HEK293 (cell line): Measurements from ENCODE around the gene ITK.

Source experiments
- GLI4 ChIP-seq: fragments of 450-650 bp; formaldehyde crosslinking; IDR thresholded peaks from 2 replicates; pipeline ENCODE4 v1.5.1; 2016; ENCODE audit warnings: missing biosample characterization, missing genetic modification characterization
- MYNN ChIP-seq: fragments of 450-650 bp; formaldehyde crosslinking; IDR thresholded peaks from 2 replicates; pipeline ENCODE4 v1.5.1; 2016; ENCODE audit warnings: missing biosample characterization, missing genetic modification characterization, borderline replicate concordance
- OSR2 ChIP-seq: fragments of 450-650 bp; formaldehyde crosslinking; IDR thresholded peaks from 2 replicates; pipeline ENCODE4 v1.5.1; 2016; ENCODE audit warnings: missing biosample characterization, missing genetic modification characterization
- PRDM2 ChIP-seq: fragments of 450-650 bp; formaldehyde crosslinking; IDR thresholded peaks from 2 replicates; pipeline ENCODE4 v1.5.1; 2016; ENCODE audit warnings: missing biosample characterization, missing genetic modification characterization, borderline replicate concordance
- SCRT2 ChIP-seq: fragments of 450-650 bp; formaldehyde crosslinking; IDR thresholded peaks from 2 replicates; pipeline ENCODE4 v1.5.1; 2016; ENCODE audit warnings: missing biosample characterization, missing genetic modification characterization
- YY2 ChIP-seq: fragments of 450-650 bp; formaldehyde crosslinking; IDR thresholded peaks from 2 replicates; pipeline ENCODE4 v1.5.1; 2016; ENCODE audit warnings: missing biosample characterization, missing genetic modification characterization
- ZBTB21 ChIP-seq: fragments of 450-650 bp; formaldehyde crosslinking; IDR thresholded peaks from 2 replicates; pipeline ENCODE4 v1.5.1; 2017; ENCODE audit warnings: missing biosample characterization, missing genetic modification characterization
- ZBTB48 ChIP-seq: fragments of 450-650 bp; formaldehyde crosslinking; IDR thresholded peaks from 2 replicates; pipeline ENCODE4 v1.5.1; 2016; ENCODE audit warnings: missing biosample characterization, missing genetic modification characterization
- ZFP37 ChIP-seq: fragments of 450-650 bp; formaldehyde crosslinking; IDR thresholded peaks from 2 replicates; pipeline ENCODE4 v1.5.1; 2016; ENCODE audit warnings: missing biosample characterization, missing genetic modification characterization
- ZFP69B ChIP-seq: fragments of 450-650 bp; formaldehyde crosslinking; IDR thresholded peaks from 2 replicates; pipeline ENCODE4 v1.5.1; 2016; ENCODE audit warnings: missing biosample characterization, missing genetic modification characterization
- ZNF19 ChIP-seq: fragments of 450-650 bp; formaldehyde crosslinking; IDR thresholded peaks from 2 replicates; pipeline ENCODE4; 2016; ENCODE audit warnings: missing biosample characterization, missing genetic modification characterization, low read depth
- ZNF2 ChIP-seq: fragments of 450-650 bp; formaldehyde crosslinking; IDR thresholded peaks from 2 replicates; pipeline ENCODE4 v1.5.1; 2016; ENCODE audit warnings: missing biosample characterization, missing genetic modification characterization
- ZNF24 ChIP-seq: fragments of 450-650 bp; formaldehyde crosslinking; IDR thresholded peaks from 2 replicates; pipeline ENCODE4 v1.5.1; 2016; ENCODE audit warnings: missing biosample characterization, missing genetic modification characterization
- ZNF274 ChIP-seq, 2 experiments: fragments of 200-500 bp in 1 of 2; fragments of 450-650 bp in 1 of 2; sonication (Bioruptor generic) in 1 of 2; formaldehyde crosslinking in 1 of 2; IDR thresholded peaks; 2 replicates each; pipeline versions ENCODE4 v1.5.1 to v1.6.1; 2014 to 2016; ENCODE audit warnings: borderline replicate concordance in 1 of 2, inconsistent platforms in 1 of 2, low read length in 1 of 2, missing biosample characterization in 1 of 2, missing genetic modification characterization in 1 of 2
- ZNF350 ChIP-seq: fragments of 450-650 bp; formaldehyde crosslinking; IDR thresholded peaks from 2 replicates; pipeline ENCODE4 v1.5.0; 2017; ENCODE audit warnings: missing biosample characterization, mild to moderate bottlenecking, missing genetic modification characterization
- ZNF354C ChIP-seq: fragments of 450-650 bp; formaldehyde crosslinking; IDR thresholded peaks from 2 replicates; pipeline ENCODE4 v1.5.1; 2016; ENCODE audit warnings: missing biosample characterization, missing genetic modification characterization, low read depth, borderline replicate concordance
- ZNF398 ChIP-seq: fragments of 450-650 bp; formaldehyde crosslinking; IDR thresholded peaks from 2 replicates; pipeline ENCODE4 v1.5.1; 2017; ENCODE audit warnings: missing biosample characterization, missing genetic modification characterization
- ZNF544 ChIP-seq: fragments of 450-650 bp; formaldehyde crosslinking; IDR thresholded peaks from 2 replicates; pipeline ENCODE4 v1.5.0; 2017; ENCODE audit warnings: missing biosample characterization, missing genetic modification characterization
- ZNF571 ChIP-seq: fragments of 450-650 bp; formaldehyde crosslinking; IDR thresholded peaks from 2 replicates; pipeline ENCODE4 v1.5.0; 2017; ENCODE audit warnings: missing biosample characterization, missing genetic modification characterization
- ZNF585B ChIP-seq: fragments of 450-650 bp; formaldehyde crosslinking; IDR thresholded peaks from 2 replicates; pipeline ENCODE4 v1.5.1; 2016; ENCODE audit warnings: missing biosample characterization, missing genetic modification characterization
- ZNF658 ChIP-seq: fragments of 450-650 bp; formaldehyde crosslinking; IDR thresholded peaks from 2 replicates; pipeline ENCODE4; 2016; ENCODE audit warnings: missing biosample characterization, missing genetic modification characterization
- ZNF670 ChIP-seq: fragments of 450-650 bp; formaldehyde crosslinking; IDR thresholded peaks from 2 replicates; pipeline ENCODE4 v1.5.1; 2016; ENCODE audit warnings: missing biosample characterization, missing genetic modification characterization, low read depth
- ZNF707 ChIP-seq: fragments of 450-650 bp; formaldehyde crosslinking; IDR thresholded peaks from 2 replicates; pipeline ENCODE4 v1.5.1; 2016; ENCODE audit warnings: missing biosample characterization, missing genetic modification characterization
- ZNF843 ChIP-seq: fragments of 450-650 bp; formaldehyde crosslinking; IDR thresholded peaks from 2 replicates; pipeline ENCODE4 v1.5.1; 2016; ENCODE audit warnings: missing biosample characterization, missing genetic modification characterization
- TF ChIP-seq, protein P1 (sequence below): fragments of 450-650 bp; formaldehyde crosslinking; IDR thresholded peaks from 2 replicates; pipeline ENCODE4 v1.5.1; 2016; ENCODE audit warnings: missing biosample characterization, missing genetic modification characterization
- TF ChIP-seq, protein P2 (sequence below): fragments of 450-650 bp; formaldehyde crosslinking; IDR thresholded peaks from 2 replicates; pipeline ENCODE4 v1.5.1; 2016; ENCODE audit warnings: missing biosample characterization, missing genetic modification characterization
- TF ChIP-seq, protein P3 (sequence below): fragments of 450-650 bp; IDR thresholded peaks from 2 replicates; pipeline ENCODE4 v1.5.1; 2018; ENCODE audit warnings: missing biosample characterization, missing genetic modification characterization

The ITK gene

DNA sequence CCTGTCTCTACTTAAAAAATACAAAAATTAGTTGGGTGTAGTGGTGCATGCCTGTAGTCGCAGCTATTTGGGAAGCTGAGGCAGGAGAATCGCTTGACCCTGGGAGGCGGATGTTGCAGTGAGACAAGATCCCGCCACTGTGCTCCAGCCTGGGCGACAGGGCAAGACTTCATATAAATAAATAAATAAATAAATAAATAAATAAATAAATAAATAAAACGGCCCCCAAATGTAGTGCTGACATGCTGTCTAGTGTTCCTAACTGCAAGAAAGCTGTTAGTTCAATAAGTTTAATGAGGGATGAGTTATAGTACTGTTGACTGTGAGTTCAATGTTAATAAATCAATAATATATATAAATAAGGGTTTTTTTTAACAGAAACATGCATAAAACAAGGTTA lies 77.8 kb downstream of the ITK start (continued):
- TF ChIP-seq ZNF544 (tag by site-specific recombination) (no peak), ZFP69B (tag by site-specific recombination) (no peak), GLI4 (tag by site-specific recombination) (no peak), ZBTB21 (tag by site-specific recombination) (no peak), OSR2 (tag by site-specific recombination) (no peak), MYNN (no peak), ZNF350 (tag by site-specific recombination) (no peak), ZNF398 (tag by site-specific recombination) (no peak), YY2 (tag by site-specific recombination) (no peak), ZNF585B (no peak), ZNF571 (no peak), ZBTB48 (tag by site-specific recombination) (no peak), ZNF24 (tag by site-specific recombination) (no peak), PRDM2 (tag by site-specific recombination) (no peak), ZNF2 (tag by site-specific recombination) (no peak), ZNF658 (no peak), SCRT2 (tag by site-specific recombination) (no peak), ZNF843 (tag by site-specific recombination) (no peak), ZNF707 (tag by site-specific recombination) (no peak), ZNF670 (tag by site-specific recombination) (no peak), ZNF354C (tag by site-specific recombination) (no peak), ZFP37 (tag by site-specific recombination) (no peak), ZNF274 (IDR thresholded peaks at IDR 0.05; ENCODE audit: low read length) (no peak), ZNF274 (tag by site-specific recombination; IDR thresholded peaks at IDR 0.05; ENCODE audit: borderline replicate concordance) (no peak), ZNF19 (no peak)
- TF ChIP-seq, protein P1, sequence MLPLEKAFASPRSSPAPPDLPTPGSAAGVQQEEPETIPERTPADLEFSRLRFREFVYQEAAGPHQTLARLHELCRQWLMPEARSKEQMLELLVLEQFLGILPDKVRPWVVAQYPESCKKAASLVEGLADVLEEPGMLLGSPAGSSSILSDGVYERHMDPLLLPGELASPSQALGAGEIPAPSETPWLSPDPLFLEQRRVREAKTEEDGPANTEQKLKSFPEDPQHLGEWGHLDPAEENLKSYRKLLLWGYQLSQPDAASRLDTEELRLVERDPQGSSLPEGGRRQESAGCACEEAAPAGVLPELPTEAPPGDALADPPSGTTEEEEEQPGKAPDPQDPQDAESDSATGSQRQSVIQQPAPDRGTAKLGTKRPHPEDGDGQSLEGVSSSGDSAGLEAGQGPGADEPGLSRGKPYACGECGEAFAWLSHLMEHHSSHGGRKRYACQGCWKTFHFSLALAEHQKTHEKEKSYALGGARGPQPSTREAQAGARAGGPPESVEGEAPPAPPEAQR (tag by site-specific recombination), result no peak
- TF ChIP-seq, protein P2, sequence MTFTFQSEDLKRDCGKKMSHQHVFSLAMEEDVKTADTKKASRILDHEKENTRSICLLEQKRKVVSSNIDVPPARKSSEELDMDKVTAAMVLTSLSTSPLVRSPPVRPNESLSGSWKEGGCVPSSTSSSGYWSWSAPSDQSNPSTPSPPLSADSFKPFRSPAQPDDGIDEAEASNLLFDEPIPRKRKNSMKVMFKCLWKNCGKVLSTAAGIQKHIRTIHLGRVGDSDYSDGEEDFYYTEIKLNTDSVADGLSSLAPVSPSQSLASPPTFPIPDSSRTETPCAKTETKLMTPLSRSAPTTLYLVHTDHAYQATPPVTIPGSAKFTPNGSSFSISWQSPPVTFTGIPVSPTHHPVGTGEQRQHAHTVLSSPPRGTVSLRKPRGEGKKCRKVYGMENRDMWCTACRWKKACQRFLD, result no peak
- TF ChIP-seq, protein P3, sequence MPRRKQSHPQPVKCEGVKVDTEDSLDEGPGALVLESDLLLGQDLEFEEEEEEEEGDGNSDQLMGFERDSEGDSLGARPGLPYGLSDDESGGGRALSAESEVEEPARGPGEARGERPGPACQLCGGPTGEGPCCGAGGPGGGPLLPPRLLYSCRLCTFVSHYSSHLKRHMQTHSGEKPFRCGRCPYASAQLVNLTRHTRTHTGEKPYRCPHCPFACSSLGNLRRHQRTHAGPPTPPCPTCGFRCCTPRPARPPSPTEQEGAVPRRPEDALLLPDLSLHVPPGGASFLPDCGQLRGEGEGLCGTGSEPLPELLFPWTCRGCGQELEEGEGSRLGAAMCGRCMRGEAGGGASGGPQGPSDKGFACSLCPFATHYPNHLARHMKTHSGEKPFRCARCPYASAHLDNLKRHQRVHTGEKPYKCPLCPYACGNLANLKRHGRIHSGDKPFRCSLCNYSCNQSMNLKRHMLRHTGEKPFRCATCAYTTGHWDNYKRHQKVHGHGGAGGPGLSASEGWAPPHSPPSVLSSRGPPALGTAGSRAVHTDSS, result no peak
